SU-DHL-6 (cell line): ENCODE data around the gene VANGL2.
A peak's percentile ranks its signal among the peaks of the same experiment; 100 is the strongest.

Experiments
- H2AFZ ChIP-seq: fragments of 200-600 bp; sonication (generic); 2 replicates; pipeline ENCODE4 v1.6.1; 2014; ENCODE audit warnings: low read depth, mild to moderate bottlenecking, moderate library complexity, mixed read lengths, antibody characterized with exemption, low read length; ENCODE audit not compliant: severe bottlenecking
- H3F3A ChIP-seq: fragments of 200-600 bp; shearing (Covaris generic); 2 replicates; pipeline ENCODE4 v1.6.0; 2016; ENCODE audit warnings: antibody characterized with exemption, mild to moderate bottlenecking; ENCODE audit not compliant: insufficient read depth
- H3K27ac ChIP-seq: fragments of 200-600 bp; sonication (generic); 2 replicates; pipeline ENCODE4 v1.5.1; 2016; ENCODE audit warnings: low read depth, mild to moderate bottlenecking, low read length, moderate library complexity, mixed read lengths
- H3K27me3 ChIP-seq: fragments of 200-600 bp; sonication (generic), shearing (Covaris generic); 2 replicates; pipeline ENCODE4 v1.6.0; 2014; ENCODE audit warnings: mild to moderate bottlenecking, low read length
- H3K36me3 ChIP-seq: fragments of 200-600 bp; sonication (generic); 2 replicates; pipeline ENCODE4 v1.6.1; 2014; ENCODE audit warnings: mild to moderate bottlenecking, low read length, mixed read lengths
- H3K4me2 ChIP-seq: fragments of 300-600, 200-600 bp; shearing (Covaris generic), sonication (generic); 2 replicates; pipeline ENCODE4 v1.6.0; 2014; ENCODE audit warnings: low read length, low read depth, mild to moderate bottlenecking; ENCODE audit not compliant: poor library complexity, severe bottlenecking
- H3K4me3 ChIP-seq: fragments of 200-600 bp; sonication (generic); 2 replicates; pipeline ENCODE4 v1.5.1; 2014; ENCODE audit warnings: antibody characterized with exemption, low read length, mild to moderate bottlenecking, mixed read lengths; ENCODE audit not compliant: insufficient read depth, poor library complexity, severe bottlenecking
- H3K79me2 ChIP-seq: fragments of 200-600 bp; sonication (generic); 2 replicates; pipeline ENCODE4 v1.6.1; 2014; ENCODE audit warnings: mild to moderate bottlenecking, low read length, moderate library complexity; ENCODE audit not compliant: insufficient read depth
- H3K9ac ChIP-seq: fragments of 200-600 bp; sonication (generic); 2 replicates; pipeline ENCODE4 v1.7.0; 2014; ENCODE audit warnings: mild to moderate bottlenecking, low read length
- H3K9me2 ChIP-seq: fragments of 200-600 bp; sonication (generic); replicated peaks from 2 replicates; pipeline ENCODE4 v1.6.1; 2014; ENCODE audit warnings: low read length; ENCODE audit not compliant: insufficient read depth
- H3K9me3 ChIP-seq: fragments of 200-600 bp; sonication (generic); 2 replicates; pipeline ENCODE4 v1.6.1; 2014; ENCODE audit warnings: low read length, mixed read lengths; ENCODE audit not compliant: insufficient read depth
- H4K20me1 ChIP-seq: fragments of 200-600 bp; sonication (generic); 2 replicates; pipeline ENCODE4 v1.6.1; 2014; ENCODE audit warnings: low read depth, mild to moderate bottlenecking, antibody characterized with exemption, low read length, moderate library complexity, mixed read lengths
- EZH2phosphoT487 ChIP-seq: fragments of 200-600 bp; sonication (generic), shearing (Covaris generic); conservative IDR thresholded peaks from 2 replicates; pipeline ENCODE4 v1.6.1; 2018; ENCODE audit warnings: mild to moderate bottlenecking, antibody characterized with exemption, low read length, moderate library complexity, mixed read lengths
- TF ChIP-seq, protein P1 (sequence below): fragments of 200-600 bp; sonication (generic); IDR thresholded peaks from one replicate; pipeline ENCODE4 v1.5.1; 2017; ENCODE audit warnings: antibody characterized with exemption, mild to moderate bottlenecking, low read length, moderate library complexity; ENCODE audit not compliant: insufficient read depth, poor library complexity, severe bottlenecking

VANGL2 gene

DNA sequence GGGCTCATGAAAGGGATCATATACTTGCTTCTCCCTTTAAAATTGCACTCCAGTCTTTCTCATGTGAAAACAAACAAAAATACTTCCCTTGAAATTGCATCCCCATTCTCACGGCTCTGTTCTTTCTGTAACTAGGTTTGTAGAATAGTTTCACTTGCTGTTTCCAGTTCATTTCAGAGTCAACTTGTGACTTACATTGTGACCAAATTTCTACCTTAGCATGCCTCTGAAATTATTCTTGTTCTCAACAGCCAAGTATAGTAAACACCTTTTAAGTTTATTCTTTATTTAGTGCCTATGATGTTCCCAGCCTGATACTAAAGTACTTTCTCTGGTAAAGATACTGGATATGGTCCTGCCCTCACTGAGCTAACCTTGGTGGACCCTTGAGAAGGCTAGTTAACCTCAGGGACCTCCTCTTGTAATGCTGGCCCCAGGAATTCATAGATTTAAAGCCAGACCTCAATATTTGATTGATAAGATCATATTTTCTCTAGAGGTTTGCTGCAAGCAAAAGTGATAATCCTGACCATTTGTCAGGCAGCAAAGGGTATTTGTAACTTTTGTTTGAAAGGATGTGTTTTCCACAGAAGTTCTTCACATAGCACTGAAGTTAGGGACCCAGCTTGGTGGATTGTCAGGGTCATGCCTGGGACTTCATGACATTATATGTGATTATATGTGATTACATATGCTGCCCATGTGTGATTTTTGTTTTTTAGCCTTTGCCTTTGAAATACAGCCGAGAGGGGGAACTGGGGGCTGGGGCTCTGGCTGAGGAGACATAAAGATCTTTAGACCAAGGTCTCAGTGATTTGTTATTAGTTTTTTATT lies 29.6 kb downstream of the VANGL2 start:
- Histone ChIP-seq H3K9ac (peak overlapping the region; percentile 17), H3K4me3 (no peak overlapping the region), H3K27me3 (no peaks in the 10 kb centered on the region), H3K9me3 (no peaks in the 10 kb centered on the region), H3K27ac (peak overlapping the region; percentile 63), H3K79me2 (no peaks in the 10 kb centered on the region), H3F3A (peaks cover 9% of the 10 kb centered on the region; the same call in 1 of the 2 replicates), H3K9me2 (no peaks in the 10 kb centered on the region), H3K4me2 (peak overlapping the region; percentile 25), H2AFZ (peak overlapping the region; percentile 6), H4K20me1 (no peaks in the 10 kb centered on the region), H3K36me3 (no peaks in the 10 kb centered on the region)
- TF ChIP-seq, protein P1, sequence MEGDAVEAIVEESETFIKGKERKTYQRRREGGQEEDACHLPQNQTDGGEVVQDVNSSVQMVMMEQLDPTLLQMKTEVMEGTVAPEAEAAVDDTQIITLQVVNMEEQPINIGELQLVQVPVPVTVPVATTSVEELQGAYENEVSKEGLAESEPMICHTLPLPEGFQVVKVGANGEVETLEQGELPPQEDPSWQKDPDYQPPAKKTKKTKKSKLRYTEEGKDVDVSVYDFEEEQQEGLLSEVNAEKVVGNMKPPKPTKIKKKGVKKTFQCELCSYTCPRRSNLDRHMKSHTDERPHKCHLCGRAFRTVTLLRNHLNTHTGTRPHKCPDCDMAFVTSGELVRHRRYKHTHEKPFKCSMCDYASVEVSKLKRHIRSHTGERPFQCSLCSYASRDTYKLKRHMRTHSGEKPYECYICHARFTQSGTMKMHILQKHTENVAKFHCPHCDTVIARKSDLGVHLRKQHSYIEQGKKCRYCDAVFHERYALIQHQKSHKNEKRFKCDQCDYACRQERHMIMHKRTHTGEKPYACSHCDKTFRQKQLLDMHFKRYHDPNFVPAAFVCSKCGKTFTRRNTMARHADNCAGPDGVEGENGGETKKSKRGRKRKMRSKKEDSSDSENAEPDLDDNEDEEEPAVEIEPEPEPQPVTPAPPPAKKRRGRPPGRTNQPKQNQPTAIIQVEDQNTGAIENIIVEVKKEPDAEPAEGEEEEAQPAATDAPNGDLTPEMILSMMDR, result no peak
- no peak for TF ChIP-seq EZH2phosphoT487

DNA sequence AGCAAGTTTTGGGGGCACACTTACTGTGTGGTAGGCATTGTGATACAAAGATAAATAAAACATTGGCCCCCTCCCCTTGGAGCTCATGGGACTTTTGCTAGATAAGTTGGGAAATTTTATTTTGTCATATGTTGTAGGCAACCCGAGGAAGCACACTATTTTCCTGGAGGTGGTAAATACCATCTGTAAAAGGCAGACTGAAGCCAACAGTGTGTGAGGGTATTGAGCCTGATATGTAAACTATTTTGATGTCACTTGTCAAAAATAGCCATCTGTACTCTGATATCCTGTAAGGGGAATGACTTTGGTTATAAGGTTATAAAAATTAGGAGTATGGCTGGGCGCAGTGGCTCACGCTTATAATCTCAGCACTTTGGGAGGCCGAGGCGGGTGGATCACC lies 30.6 kb downstream of the VANGL2 start:
- TF ChIP-seq, protein P1, result no peak
- TF ChIP-seq EZH2phosphoT487, result no peak
- Histone ChIP-seq H3K4me2 (no peak overlapping the region), H3K36me3 (no peaks in the 10 kb centered on the region), H3F3A (peaks cover 9% of the 10 kb centered on the region; the same call in 1 of the 2 replicates), H2AFZ (no peak overlapping the region), H3K27ac (peak overlapping the region; percentile 63; the same call in 1 of the 2 replicates), H3K27me3 (no peaks in the 10 kb centered on the region), H3K79me2 (no peaks in the 10 kb centered on the region), H3K4me3 (no peak overlapping the region), H3K9ac (no peak overlapping the region), H3K9me2 (no peaks in the 10 kb centered on the region), H3K9me3 (no peaks in the 10 kb centered on the region), H4K20me1 (no peaks in the 10 kb centered on the region)

DNA sequence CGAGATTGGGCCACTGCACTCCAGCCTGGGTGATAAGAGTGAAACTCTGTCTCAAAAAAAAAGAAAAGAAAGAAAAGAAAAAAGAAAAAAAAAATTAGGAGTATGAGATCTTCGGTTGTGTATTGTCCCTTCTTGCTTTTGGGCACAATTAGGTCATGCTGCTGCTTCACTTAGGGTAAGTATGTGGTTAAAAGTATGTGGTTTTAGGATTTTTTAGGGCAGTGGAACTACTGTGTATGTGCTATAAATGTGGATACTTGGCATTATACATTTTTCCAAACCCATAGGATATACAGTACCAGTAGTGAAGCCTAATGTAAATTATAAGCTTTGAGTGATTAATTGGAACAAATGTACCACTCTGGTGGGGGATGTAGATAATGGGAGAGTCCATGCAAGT lies 31.2 kb downstream of the VANGL2 start:
- Histone ChIP-seq H3K4me3 (no peak overlapping the region), H3K4me2 (peak overlapping the region; percentile 50), H3K9ac (no peak overlapping the region), H3K9me3 (no peaks in the 10 kb centered on the region), H3F3A (peaks cover 9% of the 10 kb centered on the region; the same call in 1 of the 2 replicates), H3K27me3 (no peaks in the 10 kb centered on the region), H3K27ac (peak overlapping the region; percentile 65; the same call in 1 of the 2 replicates), H4K20me1 (no peaks in the 10 kb centered on the region), H3K36me3 (no peaks in the 10 kb centered on the region), H2AFZ (no peak overlapping the region), H3K79me2 (no peaks in the 10 kb centered on the region), H3K9me2 (no peaks in the 10 kb centered on the region)
- TF ChIP-seq, protein P1, result no peak
- TF ChIP-seq EZH2phosphoT487, result no peak
